Measurements from ENCODE around the gene ABI3BP.

The ABI3BP gene

GRCh38 chr3:100782906-100783305 is 210.3 kb downstream of the ABI3BP start:
- Histone ChIP-seq H3K9ac (ENCODE audit: low read length) (no peak overlapping the region), H3K9me3 (ENCODE audit: control insufficient read depth, low read length) (peaks cover 13% of the 10 kb centered on the region), H3K4me3 (ENCODE audit: low read length) (no peak overlapping the region), H3K4me1 (ENCODE audit: control insufficient read depth, insufficient read depth, low read length) (peaks cover 11% of the 10 kb centered on the region), H3K36me3 (ENCODE audit: control insufficient read depth, insufficient read depth, low read length, severe bottlenecking) (peaks cover 28% of the 10 kb centered on the region), H3K27me3 (replicated peaks; ENCODE audit: control insufficient read depth, insufficient read depth, low read length) (no peaks in the 10 kb centered on the region)
- DNase-seq (ENCODE audit: low read depth): peak; percentile 45

GRCh38 chr3:100782348-100782747 is 210.9 kb downstream of the ABI3BP start:
- H3K27me3 ChIP-seq (replicated peaks; ENCODE audit: control insufficient read depth, insufficient read depth, low read length): no peaks in the 10 kb centered on the region
- no peak for DNase-seq (ENCODE audit: low read depth)
- H3K4me3 ChIP-seq (ENCODE audit: low read length): no peak overlapping the region
- peaks cover 15% of the 10 kb centered on the region for H3K4me1 ChIP-seq (ENCODE audit: control insufficient read depth, insufficient read depth, low read length)
- no peak overlapping the region for H3K9ac ChIP-seq (ENCODE audit: low read length)
- H3K36me3 ChIP-seq (ENCODE audit: control insufficient read depth, insufficient read depth, low read length, severe bottlenecking): peaks cover 29% of the 10 kb centered on the region
- peaks cover 13% of the 10 kb centered on the region for H3K9me3 ChIP-seq (ENCODE audit: control insufficient read depth, low read length)

- H3K4me3 ChIP-seq (ENCODE audit: low read length): no peak overlapping the region
- H3K27me3 ChIP-seq (replicated peaks; ENCODE audit: control insufficient read depth, insufficient read depth, low read length): no peaks in the 10 kb centered on the region
- H3K36me3 ChIP-seq (ENCODE audit: control insufficient read depth, insufficient read depth, low read length, severe bottlenecking): peaks cover 24% of the 10 kb centered on the region
- H3K9ac ChIP-seq (ENCODE audit: low read length): no peak overlapping the region
- DNase-seq (ENCODE audit: low read depth): no peak
- H3K4me1 ChIP-seq (ENCODE audit: control insufficient read depth, insufficient read depth, low read length): peaks cover 26% of the 10 kb centered on the region
- H3K9me3 ChIP-seq (ENCODE audit: control insufficient read depth, low read length): peaks cover 12% of the 10 kb centered on the region
Observed at GRCh38 chr3:100781301-100781700, 211.9 kb downstream of the ABI3BP start.

GRCh38 chr3:100780071-100780622 is 213.1 kb downstream of the ABI3BP start:
- Histone ChIP-seq H3K9me3 (ENCODE audit: control insufficient read depth, low read length) (peaks cover under 1% of the 10 kb centered on the region), H3K4me1 (ENCODE audit: control insufficient read depth, insufficient read depth, low read length) (peaks cover 29% of the 10 kb centered on the region), H3K9ac (ENCODE audit: low read length) (no peak overlapping the region), H3K27me3 (replicated peaks; ENCODE audit: control insufficient read depth, insufficient read depth, low read length) (no peaks in the 10 kb centered on the region), H3K36me3 (ENCODE audit: control insufficient read depth, insufficient read depth, low read length, severe bottlenecking) (peaks cover 13% of the 10 kb centered on the region), H3K4me3 (ENCODE audit: low read length) (no peak overlapping the region)
- no peak for DNase-seq (ENCODE audit: low read depth)

GRCh38 chr3:100779480-100779879 is 213.7 kb downstream of the ABI3BP start:
- Histone ChIP-seq H3K9me3 (ENCODE audit: control insufficient read depth, low read length) (no peaks in the 10 kb centered on the region), H3K27me3 (replicated peaks; ENCODE audit: control insufficient read depth, insufficient read depth, low read length) (no peaks in the 10 kb centered on the region), H3K36me3 (ENCODE audit: control insufficient read depth, insufficient read depth, low read length, severe bottlenecking) (peaks cover 11% of the 10 kb centered on the region), H3K4me3 (ENCODE audit: low read length) (no peak overlapping the region), H3K9ac (ENCODE audit: low read length) (no peak overlapping the region), H3K4me1 (ENCODE audit: control insufficient read depth, insufficient read depth, low read length) (peaks cover 29% of the 10 kb centered on the region)
- DNase-seq (ENCODE audit: low read depth): no peak

- no peak overlapping the region for H3K4me3 ChIP-seq (ENCODE audit: low read length)
- H3K4me1 ChIP-seq (ENCODE audit: control insufficient read depth, insufficient read depth, low read length): peaks cover 19% of the 10 kb centered on the region
- H3K27me3 ChIP-seq (replicated peaks; ENCODE audit: control insufficient read depth, insufficient read depth, low read length): no peaks in the 10 kb centered on the region
- peaks cover 24% of the 10 kb centered on the region for H3K36me3 ChIP-seq (ENCODE audit: control insufficient read depth, insufficient read depth, low read length, severe bottlenecking)
- no peak for DNase-seq (ENCODE audit: low read depth)
- no peaks in the 10 kb centered on the region for H3K9me3 ChIP-seq (ENCODE audit: control insufficient read depth, low read length)
- H3K9ac ChIP-seq (ENCODE audit: low read length): no peak overlapping the region
Observed at GRCh38 chr3:100777271-100777670, 215.9 kb downstream of the ABI3BP start.

GRCh38 chr3:100776746-100777145 is 216.5 kb downstream of the ABI3BP start:
- no peak overlapping the region for H3K4me3 ChIP-seq (ENCODE audit: low read length)
- no peaks in the 10 kb centered on the region for H3K9me3 ChIP-seq (ENCODE audit: control insufficient read depth, low read length)
- no peak for DNase-seq (ENCODE audit: low read depth)
- H3K36me3 ChIP-seq (ENCODE audit: control insufficient read depth, insufficient read depth, low read length, severe bottlenecking): peaks cover 24% of the 10 kb centered on the region
- no peak overlapping the region for H3K9ac ChIP-seq (ENCODE audit: low read length)
- H3K4me1 ChIP-seq (ENCODE audit: control insufficient read depth, insufficient read depth, low read length): peaks cover 18% of the 10 kb centered on the region
- H3K27me3 ChIP-seq (replicated peaks; ENCODE audit: control insufficient read depth, insufficient read depth, low read length): no peaks in the 10 kb centered on the region

- DNase-seq (ENCODE audit: low read depth): no peak
Observed at GRCh38 chr3:100776097-100776729, 217.0 kb downstream of the ABI3BP start.

GRCh38 chr3:100775669-100776068 is 217.6 kb downstream of the ABI3BP start:
- peaks cover 25% of the 10 kb centered on the region for H3K36me3 ChIP-seq (ENCODE audit: control insufficient read depth, insufficient read depth, low read length, severe bottlenecking)
- H3K4me1 ChIP-seq (ENCODE audit: control insufficient read depth, insufficient read depth, low read length): peaks cover 18% of the 10 kb centered on the region
- H3K9ac ChIP-seq (ENCODE audit: low read length): no peak overlapping the region
- no peaks in the 10 kb centered on the region for H3K9me3 ChIP-seq (ENCODE audit: control insufficient read depth, low read length)
- no peaks in the 10 kb centered on the region for H3K27me3 ChIP-seq (replicated peaks; ENCODE audit: control insufficient read depth, insufficient read depth, low read length)
- no peak for DNase-seq (ENCODE audit: low read depth)
- H3K4me3 ChIP-seq (ENCODE audit: low read length): no peak overlapping the region

More at GRCh38 chr3:100776097-100776729, 217.0 kb downstream of the ABI3BP start:
- Histone ChIP-seq H3K27me3 (replicated peaks; ENCODE audit: control insufficient read depth, insufficient read depth, low read length) (no peaks in the 10 kb centered on the region), H3K9me3 (ENCODE audit: control insufficient read depth, low read length) (no peaks in the 10 kb centered on the region), H3K4me3 (ENCODE audit: low read length) (no peak overlapping the region), H3K36me3 (ENCODE audit: control insufficient read depth, insufficient read depth, low read length, severe bottlenecking) (peaks cover 24% of the 10 kb centered on the region), H3K4me1 (ENCODE audit: control insufficient read depth, insufficient read depth, low read length) (peaks cover 18% of the 10 kb centered on the region), H3K9ac (ENCODE audit: low read length) (no peak overlapping the region)

GRCh38 chr3:100775226-100775625 is 218.0 kb downstream of the ABI3BP start:
- no peaks in the 10 kb centered on the region for H3K9me3 ChIP-seq (ENCODE audit: control insufficient read depth, low read length)
- peaks cover 18% of the 10 kb centered on the region for H3K4me1 ChIP-seq (ENCODE audit: control insufficient read depth, insufficient read depth, low read length)
- H3K9ac ChIP-seq (ENCODE audit: low read length): no peak overlapping the region
- no peak for DNase-seq (ENCODE audit: low read depth)
- H3K36me3 ChIP-seq (ENCODE audit: control insufficient read depth, insufficient read depth, low read length, severe bottlenecking): peaks cover 30% of the 10 kb centered on the region
- H3K27me3 ChIP-seq (replicated peaks; ENCODE audit: control insufficient read depth, insufficient read depth, low read length): no peaks in the 10 kb centered on the region
- H3K4me3 ChIP-seq (ENCODE audit: low read length): no peak overlapping the region

- no peaks in the 10 kb centered on the region for H3K9me3 ChIP-seq (ENCODE audit: control insufficient read depth, low read length)
- H3K36me3 ChIP-seq (ENCODE audit: control insufficient read depth, insufficient read depth, low read length, severe bottlenecking): peaks cover 49% of the 10 kb centered on the region
- no peaks in the 10 kb centered on the region for H3K27me3 ChIP-seq (replicated peaks; ENCODE audit: control insufficient read depth, insufficient read depth, low read length)
- DNase-seq (ENCODE audit: low read depth): no peak
- H3K4me3 ChIP-seq (ENCODE audit: low read length): no peak overlapping the region
- no peaks in the 10 kb centered on the region for H3K4me1 ChIP-seq (ENCODE audit: control insufficient read depth, insufficient read depth, low read length)
- no peak overlapping the region for H3K9ac ChIP-seq (ENCODE audit: low read length)
Observed at GRCh38 chr3:100769693-100770092, 223.5 kb downstream of the ABI3BP start.

GRCh38 chr3:100766069-100766468 is 227.2 kb downstream of the ABI3BP start:
- Histone ChIP-seq H3K9me3 (ENCODE audit: control insufficient read depth, low read length) (no peaks in the 10 kb centered on the region), H3K4me1 (ENCODE audit: control insufficient read depth, insufficient read depth, low read length) (no peaks in the 10 kb centered on the region), H3K9ac (ENCODE audit: low read length) (no peak overlapping the region), H3K36me3 (ENCODE audit: control insufficient read depth, insufficient read depth, low read length, severe bottlenecking) (peaks cover 35% of the 10 kb centered on the region), H3K27me3 (replicated peaks; ENCODE audit: control insufficient read depth, insufficient read depth, low read length) (no peaks in the 10 kb centered on the region), H3K4me3 (ENCODE audit: low read length) (no peak overlapping the region)
- DNase-seq (ENCODE audit: low read depth): no peak

All from adipocyte (in vitro differentiated cells).